ENCODE measurements around the gene CMIP. TPM values are rescaled to one million over a fixed set of nuclear protein-coding genes. Genes with fewer than 3 reads are reported as not detected.

The CMIP gene
- total RNA-seq, 1 experiment from 2014 or later: 48.2 TPM

- Histone ChIP-seq H2AK5ac (ENCODE audit: insufficient read length, low read length) (no peak overlapping the region), H2BK12ac (ENCODE audit: insufficient read length, low read depth, low read length) (no peak overlapping the region), H2BK20ac (ENCODE audit: low read depth, low read length, poor library complexity, severe bottlenecking) (no peak overlapping the region), H3K79me1 (ENCODE audit: insufficient read depth, low read depth, low read length, poor library complexity, severe bottlenecking) (peaks cover 5% of the 10 kb centered on the region), H4K20me1 (ENCODE audit: control insufficient read depth, insufficient read depth, insufficient read length) (no peaks in the 10 kb centered on the region), H3K4ac (ENCODE audit: low read depth, low read length) (no peak overlapping the region), H3K9ac (ENCODE audit: extremely low read depth, insufficient read length, low read length) (no peak overlapping the region), H2BK15ac (ENCODE audit: low read depth, low read length) (no peak overlapping the region), H3K4me2 (ENCODE audit: insufficient read depth, insufficient read length, low read length) (peak overlapping the region; percentile 72), H2BK5ac (ENCODE audit: insufficient read length, low read length) (no peak overlapping the region), H4K8ac (replicated peaks; ENCODE audit: insufficient read length, low read depth, low read length) (no peak overlapping the region), H3K27ac (ENCODE audit: insufficient read length, low read depth, low read length) (no peak overlapping the region), H3K23me2 (ENCODE audit: insufficient read length, low read depth, low read length, poor library complexity, severe bottlenecking) (peaks cover 13% of the 10 kb centered on the region), H2AFZ (ENCODE audit: low read length) (no peak overlapping the region), H3K79me2 (ENCODE audit: insufficient read depth, low read length) (peaks cover 51% of the 10 kb centered on the region; the same call in 1 of the 2 replicates), H3K23ac (ENCODE audit: insufficient read length, low read depth, low read length) (no peak overlapping the region), H3T11ph (ENCODE audit: low read length) (no peak overlapping the region), H3K56ac (ENCODE audit: insufficient read length, low read depth, low read length) (no peak overlapping the region), H3K14ac (ENCODE audit: insufficient read depth, low read length) (no peak overlapping the region), H2BK120ac (ENCODE audit: low read depth, low read length, poor library complexity, severe bottlenecking) (no peak overlapping the region), H3K18ac (ENCODE audit: insufficient read length, low read depth, low read length) (no peak overlapping the region), H4K91ac (ENCODE audit: insufficient read length, low read depth, low read length) (no peak overlapping the region), H3K27me3 (ENCODE audit: insufficient read depth, low read length) (peaks cover 4% of the 10 kb centered on the region; the same call in 1 of the 2 replicates), H4K5ac (ENCODE audit: insufficient read length, low read depth, low read length) (no peak overlapping the region), H3K9me3 (ENCODE audit: control insufficient read depth, low read depth, low read length) (no peaks in the 10 kb centered on the region), H3K4me1 (ENCODE audit: insufficient read depth, low read length) (peaks cover 10% of the 10 kb centered on the region; the same call in 1 of the 2 replicates)
- H3K4me1 Mint-ChIP-seq: peaks cover 68 to 69% of the 10 kb centered on the region in 2 experiments
- peaks cover 0 to 12% (median 8%) of the 10 kb centered on the region in 3 experiments; a peak in 3 of 7 replicates for H3K36me3 Mint-ChIP-seq (ENCODE audit: insufficient read depth in 1 of 3, low read depth in 3 of 3)
- peak overlapping the region; percentile 76 to 87 for H3K4me3 Mint-ChIP-seq
- 0 out of 3 replicates have a peak, but pooled peaks have one; percentile 24 for TF ChIP-seq CTCF (conservative IDR thresholded peaks at IDR 0.05)
- no peaks in the 10 kb centered on the region for H3K9me3 Mint-ChIP-seq
- no peak for DNase-seq
- peaks cover 14% of the 10 kb centered on the region for H3K27me3 Mint-ChIP-seq (ENCODE audit: low read depth)
- no CpG with 5 or more reads among the region's 17 CpGs for WGBS (ENCODE audit: extremely low coverage, insufficient read length, low lambda C conversion rate)
- peak overlapping the region; percentile 11 to 84 (median 53); a peak in 5 of 7 replicates for H3K27ac Mint-ChIP-seq
Measured at GRCh38 chr16:81447383-81448101, 2.9 kb downstream of the CMIP start.

All from H9 (cell line).